Measurements from ENCODE around the gene RPS26. TPM values are rescaled to one million over a fixed set of nuclear protein-coding genes. Genes with fewer than 3 reads are reported as not detected.

RPS26 gene
- total and polyA plus RNA-seq, 2 of the 13 experiments (the other 11 are each of a cell fraction or from before 2014, with no cell fraction given), result 150 to 421 TPM

DNA sequence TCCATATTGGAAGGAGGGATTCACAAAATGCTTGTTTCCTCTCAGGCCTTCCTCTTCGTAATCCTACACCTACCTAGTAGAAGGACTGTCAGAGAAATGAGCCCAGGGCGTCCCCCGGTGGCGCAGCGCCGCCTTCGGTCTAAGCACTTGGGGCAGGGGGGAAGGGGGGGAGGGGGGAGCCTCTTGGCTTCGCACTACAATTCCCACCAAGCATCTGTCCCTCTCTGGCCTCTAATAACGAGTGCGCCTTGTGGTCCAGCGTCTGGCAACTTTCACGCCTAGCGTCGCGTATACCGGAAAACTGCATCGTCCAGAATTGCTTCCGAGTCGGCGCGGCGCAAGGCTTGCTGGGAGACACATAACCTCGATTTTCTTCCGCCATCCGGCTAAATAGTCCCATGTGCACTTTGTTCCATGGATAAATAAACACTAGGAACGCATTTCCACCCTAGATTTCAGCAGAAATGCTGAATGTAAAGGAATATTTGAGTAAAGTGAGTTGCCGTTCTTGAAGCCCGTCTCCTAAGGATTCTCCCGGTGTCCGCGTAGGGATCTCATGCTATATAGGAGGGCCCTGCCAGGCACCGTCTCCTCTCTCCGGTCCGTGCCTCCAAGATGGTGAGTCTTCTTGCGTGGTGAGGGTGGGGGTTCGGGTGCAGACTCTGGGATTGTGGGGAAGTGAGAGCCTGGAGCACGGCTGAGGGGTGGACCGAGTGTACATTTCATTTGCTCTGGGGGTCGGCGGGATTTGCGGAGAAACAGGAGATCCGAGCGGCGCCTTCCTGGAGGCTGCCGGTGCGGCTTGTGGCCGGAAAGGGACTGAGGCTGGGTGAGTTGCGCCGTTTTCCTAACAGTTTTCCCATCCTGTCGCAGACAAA lies at the start of gene RPS26 (continued):
- no peak for TF ChIP-seq ZNF775 (CRISPR knock-in tag; IDR thresholded peaks at IDR 0.05; ENCODE audit: borderline replicate concordance)
- TF ChIP-seq ZNF841 (CRISPR knock-in tag; IDR thresholded peaks at IDR 0.05; ENCODE audit: borderline replicate concordance), result 0 out of 2 replicates have a peak, but pooled peaks have one; percentile 51
- TF ChIP-seq ZNF136 (CRISPR knock-in tag; IDR thresholded peaks at IDR 0.05; ENCODE audit: low read depth), result no peak
- no peak for TF ChIP-seq ZNF616 (CRISPR knock-in tag; IDR thresholded peaks at IDR 0.05; ENCODE audit: low read depth)
- TF ChIP-seq, protein P1, sequence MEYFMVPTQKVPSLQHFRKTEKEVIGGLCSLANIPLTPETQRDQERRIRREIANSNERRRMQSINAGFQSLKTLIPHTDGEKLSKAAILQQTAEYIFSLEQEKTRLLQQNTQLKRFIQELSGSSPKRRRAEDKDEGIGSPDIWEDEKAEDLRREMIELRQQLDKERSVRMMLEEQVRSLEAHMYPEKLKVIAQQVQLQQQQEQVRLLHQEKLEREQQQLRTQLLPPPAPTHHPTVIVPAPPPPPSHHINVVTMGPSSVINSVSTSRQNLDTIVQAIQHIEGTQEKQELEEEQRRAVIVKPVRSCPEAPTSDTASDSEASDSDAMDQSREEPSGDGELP (IDR thresholded peaks at IDR 0.05; ENCODE audit: borderline replicate concordance, low read depth), result peak; percentile 47; the same call in 1 of the 2 replicates
- TF ChIP-seq ATF7 (IDR thresholded peaks at IDR 0.05), result no peak
- peak; percentile 35; the same call in 1 of the 2 replicates for TF ChIP-seq ATF7 (CRISPR knock-in tag; IDR thresholded peaks at IDR 0.05)
- peak; percentile 67; the same call in 1 of the 2 replicates for TF ChIP-seq ARNT2 (CRISPR knock-in tag; IDR thresholded peaks at IDR 0.05; ENCODE audit: low read depth)
- TF ChIP-seq, protein P2, sequence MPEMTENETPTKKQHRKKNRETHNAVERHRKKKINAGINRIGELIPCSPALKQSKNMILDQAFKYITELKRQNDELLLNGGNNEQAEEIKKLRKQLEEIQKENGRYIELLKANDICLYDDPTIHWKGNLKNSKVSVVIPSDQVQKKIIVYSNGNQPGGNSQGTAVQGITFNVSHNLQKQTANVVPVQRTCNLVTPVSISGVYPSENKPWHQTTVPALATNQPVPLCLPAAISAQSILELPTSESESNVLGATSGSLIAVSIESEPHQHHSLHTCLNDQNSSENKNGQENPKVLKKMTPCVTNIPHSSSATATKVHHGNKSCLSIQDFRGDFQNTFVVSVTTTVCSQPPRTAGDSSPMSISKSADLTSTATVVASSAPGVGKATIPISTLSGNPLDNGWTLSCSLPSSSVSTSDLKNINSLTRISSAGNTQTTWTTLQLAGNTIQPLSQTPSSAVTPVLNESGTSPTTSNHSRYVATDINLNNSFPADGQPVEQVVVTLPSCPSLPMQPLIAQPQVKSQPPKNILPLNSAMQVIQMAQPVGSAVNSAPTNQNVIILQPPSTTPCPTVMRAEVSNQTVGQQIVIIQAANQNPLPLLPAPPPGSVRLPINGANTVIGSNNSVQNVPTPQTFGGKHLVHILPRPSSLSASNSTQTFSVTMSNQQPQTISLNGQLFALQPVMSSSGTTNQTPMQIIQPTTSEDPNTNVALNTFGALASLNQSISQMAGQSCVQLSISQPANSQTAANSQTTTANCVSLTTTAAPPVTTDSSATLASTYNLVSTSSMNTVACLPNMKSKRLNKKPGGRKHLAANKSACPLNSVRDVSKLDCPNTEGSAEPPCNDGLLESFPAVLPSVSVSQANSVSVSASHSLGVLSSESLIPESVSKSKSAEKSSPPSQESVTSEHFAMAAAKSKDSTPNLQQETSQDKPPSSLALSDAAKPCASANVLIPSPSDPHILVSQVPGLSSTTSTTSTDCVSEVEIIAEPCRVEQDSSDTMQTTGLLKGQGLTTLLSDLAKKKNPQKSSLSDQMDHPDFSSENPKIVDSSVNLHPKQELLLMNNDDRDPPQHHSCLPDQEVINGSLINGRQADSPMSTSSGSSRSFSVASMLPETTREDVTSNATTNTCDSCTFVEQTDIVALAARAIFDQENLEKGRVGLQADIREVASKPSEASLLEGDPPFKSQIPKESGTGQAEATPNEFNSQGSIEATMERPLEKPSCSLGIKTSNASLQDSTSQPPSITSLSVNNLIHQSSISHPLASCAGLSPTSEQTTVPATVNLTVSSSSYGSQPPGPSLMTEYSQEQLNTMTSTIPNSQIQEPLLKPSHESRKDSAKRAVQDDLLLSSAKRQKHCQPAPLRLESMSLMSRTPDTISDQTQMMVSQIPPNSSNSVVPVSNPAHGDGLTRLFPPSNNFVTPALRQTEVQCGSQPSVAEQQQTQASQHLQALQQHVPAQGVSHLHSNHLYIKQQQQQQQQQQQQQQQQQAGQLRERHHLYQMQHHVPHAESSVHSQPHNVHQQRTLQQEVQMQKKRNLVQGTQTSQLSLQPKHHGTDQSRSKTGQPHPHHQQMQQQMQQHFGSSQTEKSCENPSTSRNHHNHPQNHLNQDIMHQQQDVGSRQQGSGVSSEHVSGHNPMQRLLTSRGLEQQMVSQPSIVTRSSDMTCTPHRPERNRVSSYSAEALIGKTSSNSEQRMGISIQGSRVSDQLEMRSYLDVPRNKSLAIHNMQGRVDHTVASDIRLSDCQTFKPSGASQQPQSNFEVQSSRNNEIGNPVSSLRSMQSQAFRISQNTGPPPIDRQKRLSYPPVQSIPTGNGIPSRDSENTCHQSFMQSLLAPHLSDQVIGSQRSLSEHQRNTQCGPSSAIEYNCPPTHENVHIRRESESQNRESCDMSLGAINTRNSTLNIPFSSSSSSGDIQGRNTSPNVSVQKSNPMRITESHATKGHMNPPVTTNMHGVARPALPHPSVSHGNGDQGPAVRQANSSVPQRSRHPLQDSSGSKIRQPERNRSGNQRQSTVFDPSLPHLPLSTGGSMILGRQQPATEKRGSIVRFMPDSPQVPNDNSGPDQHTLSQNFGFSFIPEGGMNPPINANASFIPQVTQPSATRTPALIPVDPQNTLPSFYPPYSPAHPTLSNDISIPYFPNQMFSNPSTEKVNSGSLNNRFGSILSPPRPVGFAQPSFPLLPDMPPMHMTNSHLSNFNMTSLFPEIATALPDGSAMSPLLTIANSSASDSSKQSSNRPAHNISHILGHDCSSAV (CRISPR knock-in tag; IDR thresholded peaks at IDR 0.05; ENCODE audit: borderline replicate concordance), result no peak
- TF ChIP-seq SALL1 (CRISPR knock-in tag; IDR thresholded peaks at IDR 0.05), result peak; percentile 67
- peak; percentile 78; the same call in 1 of the 2 replicates for TF ChIP-seq ZSCAN20 (CRISPR knock-in tag; IDR thresholded peaks at IDR 0.05; ENCODE audit: borderline replicate concordance)
- TF ChIP-seq ZNF761 (CRISPR knock-in tag; conservative IDR thresholded peaks at IDR 0.05), result 0 out of 2 replicates have a peak, but pooled peaks have one; percentile 32
- no peak for TF ChIP-seq BRCA1 (CRISPR knock-in tag; IDR thresholded peaks at IDR 0.05)
- peak; percentile 54; the same call in 1 of the 2 replicates for TF ChIP-seq ZNF24 (IDR thresholded peaks at IDR 0.05)
- TF ChIP-seq PHF8 (CRISPR knock-in tag; IDR thresholded peaks at IDR 0.05), result peak; percentile 93
- TF ChIP-seq GPN1 (CRISPR knock-in tag; IDR thresholded peaks at IDR 0.05; ENCODE audit: borderline replicate concordance), result no peak; the same call in 1 of the 2 replicates
- TF ChIP-seq MAZ (IDR thresholded peaks at IDR 0.05; ENCODE audit: borderline replicate concordance, low read depth, low read length), result peak; percentile 39; the same call in 1 of the 2 replicates
- TF ChIP-seq MAZ (CRISPR knock-in tag; IDR thresholded peaks at IDR 0.05; ENCODE audit: low read depth), result peak; percentile 75; the same call in 1 of the 2 replicates
- peak; percentile 85 for TF ChIP-seq FOXJ3 (CRISPR knock-in tag; IDR thresholded peaks at IDR 0.05; ENCODE audit: borderline replicate concordance)
- TF ChIP-seq RARA (CRISPR knock-in tag; IDR thresholded peaks at IDR 0.05), result peak; percentile 9; the same call in 1 of the 2 replicates
- TF ChIP-seq XRCC5 (optimal IDR thresholded peaks at IDR 0.05; ENCODE audit: low read length), result peak; percentile 77
